GM19463 (cell line): Measurements from ENCODE around the gene PCSK4.
A peak's percentile ranks its signal among the peaks of the same experiment; 100 is the strongest.
"Not testable (repeated sequence)": the region's sequence is repeated elsewhere in the genome, so short reads cannot be mapped to it uniquely, and the experiment has no call there.

ENCODE experiments used
- ATAC-seq: cut with Tn5 transposase; IDR thresholded peaks from one replicate; pipeline ENCODE4 v1.9.1; 2021; ENCODE audit warnings: mild to moderate bottlenecking, moderate library complexity; ENCODE audit not compliant: unreplicated experiment

The PCSK4 gene

GRCh38 chr19:1490311-1491113, at the start of gene PCSK4:
Gene PCSK4, minus strand, starts transcription at chr19:1490350. Its CDS starts 4 bp downstream, at chr19:1490346.
- peak; percentile 86 for ATAC-seq

- not testable (repeated sequence) for ATAC-seq
Measured at GRCh38 chr19:1539749-1540148, 49.6 kb upstream of the PCSK4 start.

DNA sequence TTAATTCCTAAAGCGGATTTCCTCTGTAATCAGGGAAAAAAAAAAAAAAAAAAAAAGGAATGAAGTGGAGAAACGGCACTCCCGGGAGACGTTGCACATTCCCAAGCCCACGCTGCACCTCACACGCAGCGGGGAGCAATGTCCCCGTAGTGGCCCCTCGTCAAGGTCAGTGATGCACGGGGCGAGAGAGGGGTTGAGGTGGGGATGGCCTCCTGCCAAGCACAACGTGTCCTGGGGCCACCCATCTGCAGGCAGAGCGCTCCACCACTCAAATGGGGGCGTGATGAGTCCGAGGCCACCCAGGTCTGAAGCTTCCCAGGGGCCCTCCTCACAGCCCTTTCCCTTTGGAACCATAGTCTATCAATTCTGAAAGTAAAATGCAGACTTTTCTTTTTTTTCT, 48.8 kb upstream of the PCSK4 start:
- ATAC-seq = no peak

- ATAC-seq = not testable (repeated sequence)
Measured at GRCh38 chr19:1535699-1536098, 45.5 kb upstream of the PCSK4 start.

- ATAC-seq = no peak
Measured at GRCh38 chr19:1534972-1535371, 44.8 kb upstream of the PCSK4 start.

GRCh38 chr19:1533510-1534150, 43.5 kb upstream of the PCSK4 start:
- no peak for ATAC-seq

DNA sequence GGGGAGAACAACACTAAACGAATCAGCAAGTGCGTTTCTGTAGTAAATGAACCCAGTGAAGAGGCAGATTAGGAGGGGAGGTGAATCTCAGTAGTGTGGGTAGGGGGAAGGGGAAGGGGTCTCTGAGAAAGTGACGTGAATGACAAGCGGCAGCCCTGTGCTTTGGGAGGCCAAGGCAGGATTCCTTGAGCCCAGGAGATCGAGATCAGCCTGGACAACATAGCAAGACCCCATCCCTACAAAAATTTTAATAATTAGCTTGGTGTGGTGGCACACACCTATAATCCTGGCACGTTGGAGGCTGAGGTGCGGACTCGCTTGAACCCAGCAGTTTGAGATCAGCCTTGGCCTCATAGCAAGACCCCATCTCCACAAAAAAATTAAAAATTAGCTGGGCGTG, 41.9 kb upstream of the PCSK4 start:
- no peak for ATAC-seq

DNA sequence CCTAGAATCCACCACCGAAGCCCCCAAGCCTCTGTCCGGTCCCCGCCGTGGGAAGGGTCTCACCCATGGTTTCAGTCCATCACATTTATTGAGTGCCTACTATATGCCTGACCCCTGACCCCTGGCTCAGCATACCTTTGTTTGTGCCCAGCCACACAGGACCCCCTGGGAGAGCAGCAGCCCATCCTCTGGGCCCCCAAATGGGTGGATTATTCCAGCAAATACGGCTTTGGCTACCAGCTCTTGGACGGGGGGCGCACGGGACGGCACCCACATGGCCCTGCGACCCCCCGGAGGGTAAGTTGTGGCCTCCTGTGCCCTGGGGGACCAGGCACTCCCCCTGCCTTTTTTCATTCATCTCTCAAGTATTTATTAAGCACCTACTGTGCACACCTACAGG, 41.4 kb upstream of the PCSK4 start:
- no peak for ATAC-seq

- ATAC-seq = not testable (repeated sequence)
Measured at GRCh38 chr19:1530856-1531255, 40.7 kb upstream of the PCSK4 start.

- ATAC-seq = no peak
Measured at GRCh38 chr19:1529430-1529816, 39.3 kb upstream of the PCSK4 start.

GRCh38 chr19:1528596-1529429, 38.7 kb upstream of the PCSK4 start:
- ATAC-seq = no peak

- no peak for ATAC-seq
Measured at GRCh38 chr19:1527650-1528309, 37.6 kb upstream of the PCSK4 start.

DNA sequence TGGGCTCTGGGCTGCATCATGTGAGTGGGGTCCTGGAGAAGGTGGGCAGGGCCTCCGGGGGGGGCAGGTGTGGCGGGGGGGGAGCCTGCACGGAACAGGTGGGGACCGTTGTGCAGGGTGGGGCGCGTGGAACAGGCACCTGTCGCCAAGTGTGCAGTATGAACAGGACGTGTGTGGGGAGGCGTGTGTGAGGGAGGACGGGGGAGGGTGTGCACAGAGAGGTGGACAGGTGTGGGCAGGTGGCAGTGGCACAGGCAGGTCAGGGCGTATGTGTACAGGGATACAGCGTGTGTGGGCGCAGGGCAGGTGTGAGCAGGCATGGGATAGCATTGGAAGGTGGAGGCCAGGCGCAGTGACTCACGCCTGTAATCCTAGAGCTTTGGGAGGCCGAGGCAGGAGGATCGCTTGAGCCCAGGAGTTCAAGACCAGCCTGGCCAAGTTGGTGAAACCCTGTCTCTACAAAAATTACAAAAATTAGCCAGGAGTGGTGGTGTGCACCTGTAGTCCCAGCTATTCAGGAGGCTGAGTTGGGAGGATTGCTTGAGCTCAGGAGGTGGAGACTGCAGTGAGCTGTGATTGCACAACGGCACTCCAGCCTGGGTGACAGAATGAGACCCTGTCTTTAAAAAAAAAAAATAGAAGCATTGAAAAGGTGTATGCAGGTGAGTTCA, 37.0 kb upstream of the PCSK4 start:
- ATAC-seq = no peak

- no peak for ATAC-seq
Measured at GRCh38 chr19:1526066-1526778, 36.1 kb upstream of the PCSK4 start.

DNA sequence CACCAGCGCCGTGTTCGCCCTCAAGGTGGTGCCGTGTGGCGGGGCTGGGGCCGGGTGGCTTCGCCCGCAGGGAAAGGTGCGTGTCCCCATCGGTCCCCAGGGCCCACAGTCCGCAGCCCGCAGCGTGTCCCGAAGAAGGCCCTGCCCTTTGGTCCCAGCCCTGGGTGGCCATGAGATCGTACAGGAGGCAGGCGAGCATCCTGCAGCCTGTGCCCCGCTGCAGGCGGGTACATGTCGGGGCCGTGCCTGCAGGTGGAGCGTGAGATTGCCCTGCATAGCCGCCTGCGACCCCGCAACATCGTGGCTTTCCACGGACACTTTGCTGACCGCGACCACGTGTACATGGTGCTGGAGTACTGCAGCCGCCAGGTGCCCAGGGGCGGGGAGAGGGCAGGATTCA, 35.2 kb upstream of the PCSK4 start:
- ATAC-seq = no peak

- no peak for ATAC-seq
Measured at GRCh38 chr19:1524972-1525325, 34.8 kb upstream of the PCSK4 start.

GRCh38 chr19:1524287-1524971, 34.3 kb upstream of the PCSK4 start:
- ATAC-seq = no peak

DNA sequence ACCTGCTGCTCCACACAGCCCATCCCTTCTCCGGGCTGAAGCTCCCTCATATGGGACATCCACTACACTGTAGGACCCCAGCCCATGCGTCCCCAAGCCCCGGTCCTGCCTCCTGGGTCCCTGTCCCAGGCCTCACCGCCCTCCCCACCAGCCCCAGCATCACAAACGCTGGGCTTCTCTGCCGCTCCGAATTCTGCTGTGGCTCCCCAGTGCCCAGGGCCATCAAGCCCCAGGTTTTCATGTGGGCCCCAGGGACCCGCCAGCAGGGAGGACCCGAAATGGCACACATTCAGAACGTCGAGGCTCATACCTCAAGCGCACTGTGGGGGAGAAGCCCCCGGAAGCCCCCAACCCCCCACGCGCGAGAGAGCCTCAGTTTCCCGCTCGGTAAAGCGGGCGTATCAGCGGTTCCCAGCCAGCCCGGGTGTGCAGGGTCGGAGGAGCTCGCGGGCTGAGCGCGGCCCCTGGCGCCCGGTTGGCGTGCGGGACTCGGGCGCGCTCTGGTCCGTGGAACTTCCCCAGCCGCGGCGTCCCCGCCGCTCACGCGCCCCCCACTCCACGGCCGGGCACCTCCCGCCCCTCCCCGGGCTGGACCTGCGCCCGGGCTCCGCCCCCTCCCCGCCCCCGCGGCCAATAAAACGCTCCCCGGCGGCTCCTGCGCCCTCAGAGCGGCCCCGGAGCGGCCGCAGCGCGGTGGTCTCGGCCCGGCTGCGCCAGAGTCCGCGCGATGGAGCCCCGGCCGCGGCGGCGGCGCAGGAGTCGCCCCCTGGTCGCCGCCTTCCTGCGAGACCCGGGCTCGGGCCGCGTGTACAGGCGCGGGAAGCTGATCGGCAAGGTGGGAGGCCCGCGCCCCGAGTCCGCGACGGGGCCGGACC, 33.5 kb upstream of the PCSK4 start, which contains the start of gene PLK5:
Gene PLK5 (plus strand): TSS at position 666 of the 875 bp plus-strand sequence. CDS start 2,920 bp downstream, outside the sequence.
- no peak for ATAC-seq
